ENCODE results near the gene LAIR2.
"Not testable (repeated sequence)": the region's sequence is repeated elsewhere in the genome, so short reads cannot be mapped to it uniquely, and the experiment has no call there.

Gene LAIR2

GRCh38 chr19:54495284-54495683 is 7.3 kb upstream of the LAIR2 start:
- DNase-seq, result not testable (repeated sequence)

DNA sequence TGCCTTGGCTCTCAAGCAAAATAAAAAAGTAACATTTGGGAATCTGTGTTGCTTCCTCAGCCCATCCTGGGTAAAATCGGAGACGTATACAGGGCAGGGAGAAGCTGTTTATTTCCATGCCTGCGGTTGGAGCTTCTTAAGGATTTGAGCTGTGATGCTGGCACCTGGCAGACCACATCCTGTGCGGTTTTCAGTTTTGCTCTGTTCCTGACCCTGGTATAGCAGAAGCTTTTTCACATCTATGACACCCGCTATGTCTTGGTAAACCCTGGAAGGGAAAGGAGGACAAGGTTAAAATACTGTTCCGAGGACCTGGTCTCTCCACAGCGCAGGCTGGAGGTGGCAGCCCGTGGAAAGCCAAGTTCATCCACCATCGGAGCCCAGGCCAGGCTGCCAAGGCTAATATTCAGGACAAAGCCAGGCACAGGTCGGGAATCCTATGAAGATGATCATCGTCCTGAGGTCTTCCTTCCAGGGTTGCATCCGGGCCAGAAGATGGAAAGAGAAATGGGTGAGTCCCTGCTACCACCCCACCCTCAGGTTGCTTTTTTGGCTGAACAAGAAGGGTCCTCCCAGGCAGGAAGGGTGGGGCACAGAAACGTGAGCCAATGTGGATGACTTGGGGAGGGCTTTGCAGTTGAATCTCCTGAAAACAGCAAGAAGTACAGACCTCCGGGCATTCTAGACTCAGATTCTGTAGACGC is 4.7 kb upstream of the LAIR2 start:
- not testable (repeated sequence) for DNase-seq

DNA sequence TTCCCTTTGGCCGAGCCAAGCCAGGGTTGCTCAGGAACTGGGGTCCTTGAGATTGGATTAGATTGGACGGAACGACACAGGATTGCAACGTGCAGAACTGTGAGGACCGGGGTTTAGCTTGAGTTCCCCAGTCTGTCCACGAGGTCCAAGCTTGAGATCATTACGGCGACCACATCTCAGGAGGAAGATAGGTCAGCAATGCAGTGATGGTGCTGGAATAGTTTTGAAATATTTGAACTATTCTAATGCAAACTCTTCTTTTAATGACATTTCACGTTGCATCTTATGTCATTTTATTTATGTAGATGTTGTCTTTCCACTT is 4.2 kb upstream of the LAIR2 start:
- not testable (repeated sequence) for DNase-seq

DNA sequence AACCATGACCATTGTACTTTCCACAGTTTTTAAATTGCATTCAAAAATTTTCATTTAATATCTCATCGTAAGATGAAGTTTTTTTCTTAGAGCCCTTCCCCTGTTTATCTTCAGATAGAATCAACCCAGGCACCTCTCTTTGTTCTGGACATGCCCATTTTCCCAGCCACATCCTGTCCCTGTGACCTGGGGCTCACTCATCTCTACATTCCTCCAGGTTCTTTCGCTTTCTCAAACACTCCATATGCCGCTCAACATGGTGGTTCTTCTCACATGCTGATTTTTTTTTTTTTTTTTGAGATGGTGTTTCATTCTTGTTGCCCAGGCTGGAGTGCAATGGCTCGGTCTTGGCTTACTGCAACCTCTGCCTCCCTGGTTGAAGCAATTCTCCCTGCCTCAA is 2.9 kb downstream of the LAIR2 start:
- not testable (repeated sequence) for DNase-seq

- DNase-seq, result no peak
Measured at GRCh38 chr19:54506079-54506478, 3.4 kb downstream of the LAIR2 start.

GRCh38 chr19:54507038-54507717 is 4.5 kb downstream of the LAIR2 start:
- DNase-seq, result not testable (repeated sequence)

DNA sequence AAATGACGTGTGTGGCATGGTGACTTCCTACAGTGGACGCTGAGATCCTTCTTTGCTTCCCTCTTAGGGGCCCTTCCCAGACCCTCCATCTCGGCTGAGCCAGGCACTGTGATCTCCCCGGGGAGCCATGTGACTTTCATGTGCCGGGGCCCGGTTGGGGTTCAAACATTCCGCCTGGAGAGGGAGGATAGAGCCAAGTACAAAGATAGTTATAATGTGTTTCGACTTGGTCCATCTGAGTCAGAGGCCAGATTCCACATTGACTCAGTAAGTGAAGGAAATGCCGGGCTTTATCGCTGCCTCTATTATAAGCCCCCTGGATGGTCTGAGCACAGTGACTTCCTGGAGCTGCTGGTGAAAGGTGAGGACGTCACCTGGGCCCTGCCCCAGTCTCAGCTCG is 5.2 kb downstream of the LAIR2 start:
- DNase-seq, result no peak

DNA sequence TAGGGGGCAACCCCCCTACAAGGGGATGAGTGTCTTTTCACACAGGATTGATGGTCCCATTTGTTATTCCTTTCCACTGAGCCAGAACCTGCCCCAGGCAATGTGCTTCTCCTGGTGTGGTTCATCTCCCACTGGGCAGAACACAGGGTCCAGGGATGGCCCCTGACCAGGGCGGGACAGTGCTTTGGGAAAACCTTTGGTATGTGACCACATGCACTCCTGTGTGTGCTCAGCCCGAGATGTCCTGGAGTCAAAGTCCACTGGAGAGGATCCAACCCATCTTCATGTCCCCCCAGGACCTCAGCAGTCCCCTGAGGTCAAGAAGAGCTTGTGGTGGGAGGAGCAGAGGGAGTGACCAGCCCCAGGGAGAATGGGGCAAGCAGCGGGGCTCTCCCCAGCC is 5.9 kb downstream of the LAIR2 start:
- not testable (repeated sequence) for DNase-seq

DNA sequence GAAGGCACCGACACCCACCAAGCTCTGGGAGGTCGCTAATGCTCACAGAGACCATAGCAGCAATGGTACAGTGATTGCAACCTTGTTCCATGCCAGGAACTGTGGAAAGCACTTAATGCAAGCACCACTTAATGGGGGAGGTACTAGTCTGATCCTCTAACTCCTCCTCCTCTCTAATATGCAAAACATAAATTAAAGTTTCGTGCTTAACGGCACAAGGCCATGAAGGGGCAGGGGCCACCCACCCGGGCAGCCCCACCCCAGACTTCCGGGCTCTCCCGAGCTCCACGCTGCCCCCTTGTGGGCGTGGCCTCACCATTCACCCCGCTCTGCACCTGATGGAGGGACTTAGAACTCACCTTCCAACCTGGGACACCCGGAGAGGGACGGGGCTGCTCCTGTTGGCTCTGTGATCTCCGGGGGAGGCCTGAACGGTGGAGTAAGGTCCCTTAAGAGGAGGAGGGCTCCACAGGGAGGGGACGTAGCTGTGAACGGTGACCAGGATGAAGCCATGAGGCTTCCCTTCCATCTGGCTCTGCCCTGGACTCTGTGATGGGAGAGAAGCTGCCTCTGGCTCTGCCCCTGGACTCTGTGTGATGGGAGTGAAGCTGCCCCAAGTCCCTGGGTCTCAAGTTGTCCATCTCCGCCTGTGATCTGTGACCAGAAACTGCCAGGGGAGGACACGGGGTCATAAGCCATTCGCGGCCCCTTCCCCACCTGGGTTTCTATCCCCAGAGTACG is 6.7 kb downstream of the LAIR2 start:
- not testable (repeated sequence) for DNase-seq

- DNase-seq, result no peak
Measured at GRCh38 chr19:54515156-54515555, 12.5 kb downstream of the LAIR2 start.

DNA sequence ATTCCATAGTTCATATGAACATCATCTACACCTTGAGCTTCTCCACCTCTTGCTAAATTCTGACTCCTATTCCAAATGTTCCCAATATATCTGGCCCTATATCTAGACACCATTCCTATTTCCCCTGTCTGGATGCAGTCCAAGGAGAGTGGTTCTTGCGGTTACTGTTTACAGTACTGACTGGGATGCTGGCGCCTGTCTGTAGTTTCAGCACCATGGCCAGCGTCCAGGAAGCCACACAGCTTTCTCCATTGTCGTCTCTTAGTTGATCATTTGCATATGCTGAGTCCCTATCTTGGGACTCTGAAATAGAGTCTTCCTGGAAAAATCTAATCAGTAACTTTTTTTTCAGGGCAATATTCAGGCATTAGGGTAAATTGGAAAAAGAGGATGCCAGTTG is 14.9 kb downstream of the LAIR2 start:
- no peak for DNase-seq

- DNase-seq, result no peak
Measured at GRCh38 chr19:54518844-54519243, 16.2 kb downstream of the LAIR2 start.

- DNase-seq, result no peak
Measured at GRCh38 chr19:54521022-54521859, 18.6 kb downstream of the LAIR2 start.

- DNase-seq, result no peak
Measured at GRCh38 chr19:54521860-54522513, 19.4 kb downstream of the LAIR2 start.

- no peak for DNase-seq
Measured at GRCh38 chr19:54523403-54523802, 20.8 kb downstream of the LAIR2 start.

- DNase-seq, result no peak
Measured at GRCh38 chr19:54525636-54526035, 23.0 kb downstream of the LAIR2 start.

DNA sequence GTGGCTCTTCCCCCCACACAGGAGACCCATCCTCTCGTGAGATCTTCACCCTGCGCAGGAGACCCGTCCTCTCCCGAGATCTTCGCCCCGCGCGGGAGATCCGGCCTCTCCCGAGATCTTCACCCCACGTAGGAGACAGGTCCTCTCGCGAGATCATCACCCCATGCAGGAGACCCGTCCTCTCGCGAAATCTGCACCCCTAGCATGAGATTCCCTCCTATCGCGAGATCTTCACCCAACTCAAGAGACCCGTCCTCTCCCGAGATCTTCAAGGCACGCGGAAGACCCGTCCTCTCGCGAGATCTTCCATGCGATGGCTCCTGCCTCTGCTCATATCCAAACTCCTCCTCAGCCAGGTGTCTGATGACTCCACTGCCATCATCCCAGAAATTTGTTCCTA is 24.3 kb downstream of the LAIR2 start:
- DNase-seq, result no peak

GRCh38 chr19:54530866-54531265 is 28.2 kb downstream of the LAIR2 start:
- no peak for DNase-seq

DNA sequence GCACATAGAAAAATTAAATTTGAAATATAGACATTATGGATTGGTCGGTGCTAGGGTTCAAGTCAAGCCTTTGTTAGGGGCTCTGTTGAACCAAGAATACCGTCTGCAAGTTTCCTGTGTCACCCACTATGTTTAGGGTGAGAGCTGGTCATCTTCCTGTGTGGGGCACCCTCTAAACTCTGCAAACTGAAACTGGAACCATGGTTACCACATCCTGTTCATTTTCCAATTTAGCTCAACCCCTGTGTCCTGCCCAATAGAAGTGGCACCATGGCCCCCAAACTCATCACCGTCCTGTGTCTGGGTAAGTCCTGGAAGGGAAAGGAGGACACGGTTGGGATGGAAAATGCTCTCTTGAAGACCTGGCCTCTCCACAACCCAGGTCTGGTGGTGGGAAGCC is 29.9 kb downstream of the LAIR2 start:
- DNase-seq, result no peak

DNA sequence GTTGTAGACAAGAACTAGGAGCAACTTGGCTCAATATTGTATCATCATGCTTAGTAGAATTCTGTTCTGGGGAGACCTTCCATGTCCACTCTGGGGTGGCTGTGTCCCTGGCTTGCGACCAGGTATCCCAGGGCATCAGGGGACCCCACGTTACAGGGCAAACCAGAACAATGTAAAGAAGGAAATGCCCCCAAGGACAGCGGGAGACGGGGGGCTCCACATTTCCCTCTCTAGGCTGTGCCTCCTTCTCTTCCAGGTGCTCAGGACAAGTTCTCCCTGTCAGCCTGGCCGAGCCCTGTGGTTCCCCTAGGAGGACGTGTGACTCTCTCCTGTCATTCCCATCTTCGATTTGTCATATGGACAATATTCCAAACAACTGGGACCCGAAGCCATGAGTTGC is 30.8 kb downstream of the LAIR2 start:
- DNase-seq, result no peak

DNA sequence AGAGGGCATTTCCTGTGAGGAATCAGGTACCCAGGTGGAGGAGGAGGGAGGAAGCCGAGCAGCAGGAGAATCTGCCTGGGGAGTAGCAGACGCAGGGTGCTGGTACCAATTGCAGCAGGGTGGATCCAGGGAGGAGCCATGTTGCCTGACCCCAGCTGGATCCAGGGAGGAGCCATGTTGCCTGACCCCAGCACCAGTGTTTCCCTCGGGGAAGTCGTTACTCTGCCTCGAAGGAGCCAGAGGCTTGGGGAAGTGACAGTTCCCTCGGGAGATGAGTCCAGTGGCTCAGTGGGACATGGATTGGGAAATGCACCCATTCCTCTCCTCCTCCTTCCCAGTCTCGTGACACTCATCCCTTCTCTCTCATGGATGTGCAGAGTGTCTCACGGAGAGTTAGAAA is 31.5 kb downstream of the LAIR2 start:
- DNase-seq, result no peak

DNA sequence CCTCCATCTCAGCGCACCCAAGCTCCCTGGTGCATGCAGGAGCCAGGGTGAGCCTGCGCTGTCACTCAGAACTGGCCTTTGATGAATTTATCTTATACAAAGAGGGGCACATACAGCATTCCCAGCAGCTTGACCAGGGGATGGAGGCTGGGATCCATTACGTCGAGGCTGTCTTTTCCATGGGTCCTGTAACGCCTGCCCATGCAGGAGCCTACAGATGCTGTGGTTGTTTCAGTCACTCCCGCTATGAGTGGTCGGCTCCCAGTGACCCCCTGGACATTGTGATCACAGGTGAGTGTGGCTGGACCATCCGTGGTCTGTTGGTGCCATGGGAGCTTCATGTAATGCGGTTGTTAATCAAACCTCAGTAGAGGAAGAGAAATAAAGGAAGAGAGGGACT is 33.0 kb downstream of the LAIR2 start:
- no peak for DNase-seq

DNA sequence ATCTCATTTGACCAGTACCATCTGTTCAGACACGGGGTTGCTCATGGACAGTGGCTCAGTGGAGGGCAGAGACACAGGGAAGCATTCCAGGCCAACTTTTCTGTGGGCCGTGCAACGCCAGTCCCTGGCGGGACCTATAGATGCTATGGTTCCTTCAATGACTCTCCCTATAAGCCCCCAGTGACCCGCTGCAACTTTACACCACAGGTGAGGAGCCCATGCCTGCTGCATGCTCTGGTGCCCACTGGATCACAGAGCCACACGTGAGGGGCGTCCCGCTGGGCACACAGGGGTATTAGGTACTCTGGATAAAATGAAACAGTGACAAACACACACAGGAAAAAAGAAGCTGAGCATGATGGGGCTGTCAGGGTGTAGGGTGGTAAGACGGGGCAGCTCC is 34.3 kb downstream of the LAIR2 start:
- DNase-seq, result no peak

Data from NCI-H524 treated with DMSO at 0.1 percent for 48 hours (cell line).